Endothelial cell of hepatic sinusoid (primary cell): ENCODE measurements around the gene PDLIM1.
"Not testable (repeated sequence)": the region's sequence is repeated elsewhere in the genome, so short reads cannot be mapped to it uniquely, and the experiment has no call there.

ENCODE experiments used
- in situ Hi-C: cut with HindIII; loops from 2 replicates; pipeline ENCODE4 v1.10.0; 2017; ENCODE audit warnings: low sequenced_read_pairs

Gene PDLIM1

GRCh38 chr10:95217476-95217875 lies 73.3 kb downstream of the PDLIM1 start:
- in situ Hi-C loops, result no loop called here

- in situ Hi-C loops, result no loop called here
Measured at GRCh38 chr10:95214793-95215192, 76.0 kb downstream of the PDLIM1 start.

- in situ Hi-C loops, result no loop called here
Measured at GRCh38 chr10:95214369-95214768, 76.4 kb downstream of the PDLIM1 start.

GRCh38 chr10:95211606-95212279 lies 79.1 kb downstream of the PDLIM1 start:
- in situ Hi-C loops, result no loop called here

GRCh38 chr10:95209509-95210127 lies 81.2 kb downstream of the PDLIM1 start:
- in situ Hi-C loops, result no loop called here

- in situ Hi-C loops, result no loop called here
Measured at GRCh38 chr10:95208702-95209391, 82.0 kb downstream of the PDLIM1 start.

- in situ Hi-C loops, result not testable (repeated sequence)
Measured at GRCh38 chr10:95202865-95203264, 87.9 kb downstream of the PDLIM1 start.

GRCh38 chr10:95201736-95202135 lies 89.1 kb downstream of the PDLIM1 start:
- in situ Hi-C loops, result no loop called here

GRCh38 chr10:95196046-95196445 lies 94.8 kb downstream of the PDLIM1 start:
- in situ Hi-C loops, result no loop called here

GRCh38 chr10:95193944-95194343 lies 96.9 kb downstream of the PDLIM1 start, which contains the start of gene ACSM6:
ACSM6 (plus strand) TSS chr10:95194238; CDS start chr10:95194486, 248 bp downstream.
- in situ Hi-C loops, result no loop called here

GRCh38 chr10:95188593-95188992 lies 102.2 kb downstream of the PDLIM1 start:
- in situ Hi-C loops, result loop anchor here (5.0 to 10.0 kb wide), 2 partner anchors 54 kb away; no protein-coding TSS in a partner anchor

GRCh38 chr10:95187617-95188016 lies 103.2 kb downstream of the PDLIM1 start:
- in situ Hi-C loops, result loop anchor here (5.0 to 10.0 kb wide), 2 partner anchors 53 to 55 kb away; no protein-coding TSS in a partner anchor
